HG03354 (cell line): ENCODE measurements around the gene STAU1.
"Not testable (repeated sequence)": the region's sequence is repeated elsewhere in the genome, so short reads cannot be mapped to it uniquely, and the experiment has no call there.

Source experiments
- ATAC-seq: cut with Tn5 transposase; IDR thresholded peaks from one replicate; pipeline ENCODE4 v1.9.1; 2021; ENCODE audit warnings: mild to moderate bottlenecking; ENCODE audit not compliant: unreplicated experiment, poor library complexity, severe bottlenecking

STAU1 gene

GRCh38 chr20:49207076-49207475 lies 18.9 kb upstream of the STAU1 start:
- ATAC-seq = no peak

DNA sequence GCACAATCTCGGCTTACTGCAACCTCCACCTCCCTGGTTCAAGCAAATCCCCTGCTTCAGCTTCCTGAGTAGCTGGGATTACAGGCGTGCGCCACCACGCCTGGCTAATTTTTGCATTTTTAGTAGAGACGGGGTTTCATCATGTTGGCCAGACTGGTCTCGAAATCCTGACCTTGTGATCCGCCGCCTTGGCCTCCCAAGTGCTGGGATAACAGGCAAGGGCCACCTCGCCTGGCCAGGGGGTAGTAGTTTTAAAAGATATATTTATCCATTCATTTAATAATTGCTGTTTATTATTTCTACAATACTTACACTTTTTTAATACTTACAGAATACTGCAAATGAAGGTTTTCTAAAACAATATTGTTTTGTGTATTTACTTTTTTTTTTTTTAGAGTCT lies 15.6 kb upstream of the STAU1 start:
- ATAC-seq = no peak

GRCh38 chr20:49203011-49203410 lies 14.9 kb upstream of the STAU1 start:
- ATAC-seq = no peak

DNA sequence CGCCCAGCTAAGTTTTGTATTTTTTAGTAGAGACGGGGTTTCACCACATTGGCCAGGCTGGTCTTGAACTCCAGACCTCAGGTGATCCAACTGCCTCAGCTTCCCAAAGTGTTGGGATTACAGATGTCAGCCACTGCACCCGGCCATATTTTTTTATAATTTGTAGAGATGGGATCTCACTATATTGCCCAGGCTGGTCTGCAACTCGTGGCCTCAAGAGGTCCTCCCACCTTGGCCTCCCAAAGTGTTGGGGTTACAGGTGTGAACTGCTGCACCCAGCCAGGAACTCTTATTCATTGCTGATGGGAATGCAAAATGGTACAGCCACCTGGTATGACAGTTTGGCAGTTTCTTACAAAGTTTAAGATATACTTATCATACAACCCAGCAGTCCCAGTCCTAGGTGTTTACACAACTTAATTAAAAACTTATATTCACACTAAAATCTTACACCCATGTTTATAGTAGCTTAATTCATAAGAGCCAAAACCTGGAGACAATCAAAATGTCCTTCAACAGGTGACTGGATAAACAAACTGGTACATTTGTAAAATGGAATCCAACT lies 11.7 kb upstream of the STAU1 start:
- no peak for ATAC-seq

DNA sequence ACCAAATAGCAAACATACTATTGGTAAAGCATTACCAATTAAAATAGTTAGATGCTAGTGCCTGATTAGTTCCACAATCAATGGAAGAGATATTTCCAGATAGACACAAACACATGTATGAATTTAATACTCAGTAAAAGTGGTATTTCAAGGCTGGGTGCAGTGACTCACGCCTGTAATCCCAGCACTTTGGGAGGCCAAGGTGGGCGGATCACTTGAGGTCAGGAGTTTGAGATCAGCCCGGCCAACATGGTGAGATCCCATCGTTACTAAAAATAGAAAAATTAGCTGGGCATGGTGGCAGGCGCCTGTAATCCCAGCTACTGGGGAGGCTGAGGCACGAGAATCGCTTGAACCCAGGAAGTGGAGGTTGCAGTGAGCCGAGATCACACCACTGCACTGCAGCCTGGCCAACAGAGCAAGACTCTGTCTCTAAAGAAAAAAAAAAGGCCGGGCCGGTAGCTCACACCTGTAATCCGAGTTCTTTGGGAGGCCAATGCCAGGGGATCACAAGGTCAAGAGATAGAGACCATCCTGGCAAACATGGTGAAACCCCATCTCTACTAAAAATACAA lies 4.9 kb upstream of the STAU1 start:
- not testable (repeated sequence) for ATAC-seq

DNA sequence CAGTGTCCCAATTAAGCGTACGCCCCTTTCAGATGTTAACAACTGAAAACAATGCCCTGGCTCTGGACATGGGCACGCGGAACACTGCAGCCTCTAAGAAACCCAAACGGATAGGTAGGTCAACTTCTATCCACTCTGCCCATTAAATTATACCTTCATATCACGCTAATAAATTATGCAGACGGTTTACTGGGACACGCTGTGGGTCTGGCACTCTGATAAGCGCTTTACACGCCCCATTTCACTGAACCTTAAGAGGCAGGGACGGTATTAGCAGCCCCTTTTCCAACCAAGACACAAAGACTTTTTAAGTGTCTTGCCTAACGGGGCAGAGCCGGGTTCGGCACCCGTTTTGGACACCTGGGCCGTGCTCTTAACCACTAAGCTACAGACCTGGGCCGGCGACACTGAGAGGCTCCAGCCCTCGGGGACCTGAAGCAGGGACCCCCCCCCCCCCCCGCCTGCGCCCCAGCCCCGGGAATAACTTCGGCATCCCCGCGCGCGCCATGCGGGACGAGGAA lies 744 bp downstream of the STAU1 start:
- peak; percentile 11 for ATAC-seq

DNA sequence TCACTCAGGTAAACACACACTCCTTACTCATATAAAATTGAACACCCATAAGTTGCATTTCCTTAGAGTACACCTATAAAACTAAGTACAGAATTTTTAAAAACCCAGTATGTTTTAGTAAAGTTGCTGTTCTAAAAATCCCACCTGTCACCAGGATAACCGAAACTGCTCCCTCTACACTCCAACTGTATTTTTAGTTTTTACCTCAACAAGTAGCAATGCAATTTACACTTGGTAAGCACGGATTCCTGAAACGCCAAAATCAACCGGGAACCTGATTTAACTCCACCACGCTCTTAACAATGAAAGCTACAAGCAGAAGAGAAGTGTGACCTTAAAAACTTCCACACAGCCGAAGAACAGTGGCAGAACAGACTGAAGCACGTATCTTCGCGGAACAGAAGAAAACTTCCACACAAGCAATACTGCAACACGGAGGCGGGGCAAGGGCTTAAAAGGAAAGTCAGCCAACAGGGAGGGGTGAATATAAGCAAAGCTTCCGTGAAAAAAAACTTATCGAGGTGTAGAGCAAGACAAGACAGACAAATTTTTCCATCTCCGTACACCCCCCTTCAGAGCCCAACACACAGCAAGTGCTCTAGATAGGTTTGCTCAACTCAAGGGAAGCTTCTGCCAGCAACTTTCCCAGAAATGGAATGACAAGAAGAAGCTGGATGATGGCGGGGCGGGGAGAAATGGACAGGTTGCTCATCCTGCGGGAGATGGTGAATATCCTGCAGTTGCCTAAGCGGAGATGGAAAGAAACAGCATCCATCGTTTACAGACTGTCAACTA lies 1.4 kb downstream of the STAU1 start:
- ATAC-seq = no peak

DNA sequence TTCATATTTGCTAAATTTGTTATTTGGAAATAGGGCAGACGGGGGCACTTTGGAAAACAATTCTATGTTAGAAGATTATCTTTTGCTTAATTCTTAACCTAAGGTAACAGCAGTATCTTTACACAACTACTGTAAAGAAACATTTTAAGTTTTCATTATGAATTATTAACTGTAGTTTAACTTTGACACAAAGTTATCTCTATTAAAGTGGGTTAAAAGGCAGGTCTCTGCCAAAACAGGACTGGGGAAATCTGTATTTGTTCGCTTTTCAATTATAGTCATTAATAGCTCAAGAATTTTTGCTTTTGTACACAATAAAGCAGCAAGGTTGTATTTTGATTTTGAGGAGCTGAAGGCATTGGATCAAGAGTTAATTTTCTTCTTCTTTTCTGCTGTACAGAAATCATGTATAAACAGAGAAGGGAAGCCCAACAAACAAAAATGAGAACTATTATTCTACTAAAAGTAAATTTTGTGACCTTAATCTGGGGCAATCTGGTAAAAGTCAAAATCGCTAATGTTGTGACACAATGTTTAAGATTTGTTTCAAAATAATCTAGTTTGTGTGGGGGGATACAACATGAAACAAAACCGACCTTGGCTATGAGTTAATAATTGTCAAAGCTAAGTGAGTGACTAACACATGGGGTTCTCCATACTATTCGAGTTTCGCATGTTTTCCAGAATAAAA lies 2.9 kb downstream of the STAU1 start:
- ATAC-seq = no peak

- no peak for ATAC-seq
Measured at GRCh38 chr20:49184691-49185070, 3.5 kb downstream of the STAU1 start.

DNA sequence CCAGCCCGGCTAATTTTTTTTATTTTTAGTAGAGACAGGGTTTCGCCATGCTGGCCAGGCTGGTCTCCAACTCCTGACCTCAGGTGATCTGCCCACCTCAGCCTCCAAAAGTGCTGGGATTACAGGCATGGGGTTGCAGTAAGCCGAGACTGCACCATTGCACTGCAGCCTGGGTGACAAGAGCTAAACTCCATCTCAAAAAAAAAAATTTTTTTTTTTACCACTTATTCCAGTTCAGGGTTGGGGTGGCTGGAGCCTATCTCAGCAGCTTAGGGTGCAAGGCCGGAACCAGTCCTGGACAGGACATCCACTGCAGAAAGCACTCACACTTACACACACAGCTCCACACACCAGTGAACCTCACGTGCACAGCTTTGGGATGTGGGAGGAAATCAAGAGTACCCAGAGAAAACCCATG lies 4.0 kb downstream of the STAU1 start:
- ATAC-seq = not testable (repeated sequence)

DNA sequence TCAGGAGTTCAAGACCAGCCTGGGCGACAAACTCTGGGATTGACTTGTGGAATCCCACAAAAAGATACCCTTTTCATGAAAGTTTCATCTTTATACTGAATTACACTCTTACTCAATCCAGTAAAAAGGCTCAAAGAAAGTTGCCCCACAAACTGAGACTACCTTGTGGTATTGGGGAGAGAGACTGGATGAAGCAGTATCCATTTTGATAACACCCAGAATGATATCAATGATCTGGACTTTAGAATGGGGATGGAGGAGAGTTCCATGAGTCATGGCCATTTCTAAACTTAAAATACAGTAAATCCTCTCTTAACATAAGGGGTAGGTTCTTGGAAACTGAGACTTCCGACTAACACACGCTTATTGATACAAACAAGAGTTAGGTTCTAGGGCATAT lies 4.7 kb downstream of the STAU1 start:
- ATAC-seq = no peak

DNA sequence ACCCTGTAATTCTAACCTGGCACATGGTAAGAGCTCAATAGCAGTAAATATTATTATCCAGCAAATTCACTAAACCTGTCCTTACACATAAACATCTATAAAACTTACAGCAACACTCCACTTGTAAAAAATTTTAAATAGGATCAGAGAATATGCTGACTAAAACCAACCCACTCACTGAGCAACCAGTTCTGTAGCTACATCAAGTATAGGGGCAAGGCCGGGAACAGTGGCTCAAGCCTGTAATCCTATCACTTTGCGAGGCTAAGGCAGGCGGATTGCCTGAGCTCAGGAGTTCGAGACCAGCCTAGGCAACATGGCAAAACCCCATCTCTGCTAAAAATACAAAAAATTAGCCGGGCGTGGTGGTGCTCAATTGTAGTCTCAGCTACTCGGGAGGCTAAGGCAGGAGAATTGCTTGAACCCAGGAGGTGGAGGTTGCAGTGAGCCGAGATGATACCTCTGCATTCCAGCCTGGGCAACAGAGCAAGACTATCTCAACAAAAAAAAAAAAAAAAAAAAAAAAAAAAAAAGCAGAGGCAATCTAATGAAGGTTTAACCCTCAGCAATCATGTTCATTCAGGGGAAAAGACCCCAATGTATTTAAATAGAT lies 6.8 kb downstream of the STAU1 start:
- ATAC-seq = no peak

DNA sequence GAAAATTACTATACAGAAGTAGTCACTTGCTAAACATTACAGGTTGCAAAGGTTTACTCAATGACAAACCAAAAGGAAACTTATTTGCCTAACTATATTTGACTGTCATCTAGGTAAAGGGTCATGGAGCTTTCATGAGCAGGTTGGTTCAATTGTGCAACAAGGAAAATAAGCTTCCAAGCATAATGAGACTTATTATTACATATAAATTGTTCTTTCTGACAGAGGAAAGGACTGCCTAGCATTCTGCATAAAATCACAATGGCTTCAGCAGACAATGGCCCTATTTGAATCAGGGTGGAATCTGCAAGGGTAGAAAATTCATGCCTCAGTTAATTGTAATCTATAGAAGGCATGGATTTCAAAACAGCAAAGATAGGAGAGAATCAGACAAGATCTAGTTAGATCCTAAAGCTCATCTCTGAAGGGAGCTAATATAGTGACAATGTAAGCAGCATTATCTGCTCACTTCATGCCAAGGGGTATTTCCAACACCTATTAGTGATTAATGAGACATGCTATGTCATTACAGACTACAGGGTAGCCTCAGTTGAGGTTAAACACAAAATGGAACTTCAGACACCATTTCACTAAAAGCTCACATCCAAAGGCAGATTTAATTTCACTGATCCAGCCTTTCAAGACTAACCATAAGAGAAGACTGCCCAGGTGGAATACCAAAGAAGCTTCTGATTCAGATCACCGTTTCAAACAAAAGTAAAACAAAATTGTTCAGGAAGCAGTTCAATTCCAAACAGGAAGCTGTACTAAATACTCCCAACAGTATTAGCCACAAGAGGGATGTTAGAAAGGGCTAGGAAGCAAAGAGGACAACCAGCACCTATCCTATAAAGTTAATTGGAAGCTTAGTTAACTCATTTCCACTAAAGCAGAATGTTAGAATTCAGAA lies 8.5 kb downstream of the STAU1 start:
- ATAC-seq = peak; percentile 74

DNA sequence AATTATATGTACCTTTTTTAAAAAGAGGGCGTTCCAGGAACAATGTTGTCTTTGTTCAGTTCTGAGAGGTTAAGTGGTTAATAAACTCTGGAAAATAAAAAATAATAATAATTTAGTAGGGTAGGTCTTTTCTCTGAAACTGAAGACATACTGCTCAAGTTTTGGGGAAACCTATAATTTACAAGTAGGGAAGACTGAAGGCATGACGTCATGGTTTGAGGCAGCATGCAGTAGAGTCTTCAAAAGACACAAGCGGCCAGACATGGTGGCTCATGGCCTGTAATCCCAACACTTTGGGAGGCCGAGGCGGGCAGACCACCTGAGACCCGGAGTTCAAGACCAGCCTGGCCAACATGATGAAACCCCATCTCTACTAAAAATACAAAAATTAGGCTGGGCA lies 14.0 kb downstream of the STAU1 start:
- no peak for ATAC-seq

DNA sequence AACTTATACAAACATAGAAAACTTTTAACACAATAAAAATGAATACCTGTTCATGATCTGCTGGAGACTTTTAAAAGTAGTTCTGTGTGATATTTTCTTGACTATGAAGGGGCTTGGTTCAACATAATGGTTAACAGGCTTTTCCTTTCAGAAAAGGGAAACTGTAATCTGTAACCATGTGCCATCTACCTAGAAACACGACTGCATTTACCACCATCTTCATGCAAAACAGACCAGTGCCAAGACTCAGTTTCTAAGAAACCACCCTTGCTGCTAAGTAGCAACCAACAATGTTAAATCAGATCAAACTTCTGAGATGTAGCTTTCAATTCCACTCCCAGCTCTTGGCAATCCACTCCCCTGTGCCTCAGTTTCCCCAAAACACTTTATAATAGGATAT lies 15.7 kb downstream of the STAU1 start:
- peak; percentile 59 for ATAC-seq

DNA sequence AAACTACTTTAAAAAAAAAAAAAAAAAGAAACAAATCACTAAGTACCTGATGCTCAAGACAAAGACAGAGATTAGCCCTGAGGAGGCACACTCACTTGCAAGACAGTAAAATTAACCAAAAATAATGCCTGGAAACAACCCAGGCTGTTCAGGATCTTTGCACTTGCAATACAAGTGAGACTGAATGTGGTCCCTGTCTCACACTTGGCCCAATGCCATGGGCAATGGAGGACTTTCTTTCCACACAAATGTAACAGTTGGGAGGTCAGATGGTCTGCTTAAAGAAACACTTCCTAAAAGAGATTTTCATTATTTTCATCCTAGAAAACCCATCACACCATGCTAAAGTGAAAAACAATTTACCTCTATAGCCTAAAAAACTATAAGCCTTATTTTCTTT lies 16.2 kb downstream of the STAU1 start:
- ATAC-seq = no peak

GRCh38 chr20:49170714-49171113 lies 17.4 kb downstream of the STAU1 start:
- no peak for ATAC-seq

DNA sequence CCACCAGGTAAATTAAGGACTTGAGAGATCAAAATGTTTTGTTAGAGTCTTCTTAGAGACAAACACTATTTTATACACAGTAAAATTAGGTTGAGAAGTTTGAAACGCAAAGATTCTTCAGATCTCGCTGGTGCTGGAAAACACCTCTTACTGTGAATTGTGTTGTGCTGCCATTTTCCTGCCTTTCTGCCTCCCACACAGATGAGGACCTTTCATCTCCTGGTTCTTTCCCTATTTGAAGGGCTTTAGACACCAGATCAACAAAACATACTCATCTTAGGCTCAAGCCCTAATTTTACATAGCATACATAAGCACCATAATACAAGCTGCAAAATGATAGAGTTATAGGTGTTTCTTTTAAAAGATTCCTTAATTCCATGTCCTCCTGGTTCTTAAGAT lies 18.6 kb downstream of the STAU1 start:
- no peak for ATAC-seq

GRCh38 chr20:49168864-49169263 lies 19.3 kb downstream of the STAU1 start:
- not testable (repeated sequence) for ATAC-seq
